ENCODE results near the gene FOXN4. TPM values are rescaled to one million over a fixed set of nuclear protein-coding genes. Genes with fewer than 3 reads are reported as not detected.

FOXN4 gene
- total RNA-seq, 1 experiment from 2014 or later = 0.52 TPM

- H3K9me2 ChIP-seq (ENCODE audit: insufficient read depth) = no peaks in the 10 kb centered on the region
- POLR2A ChIA-PET = no interaction called here
- BruUV-seq (replicated peaks) = no TSS peak
Observed at GRCh38 chr12:109289551-109289950, 19.5 kb downstream of the FOXN4 start.

More at GRCh38 chr12:109289551-109289950, 19.5 kb downstream of the FOXN4 start:
- Histone ChIP-seq H3K36me3 (ENCODE audit: control insufficient read depth in 1 of 2, insufficient read depth in 2 of 2, low read length in 2 of 2) (no peaks in the 10 kb centered on the region), H3K9ac (ENCODE audit: low read length) (no peak overlapping the region), H4K20me1 (ENCODE audit: insufficient read depth) (no peaks in the 10 kb centered on the region), H3K4me1 (ENCODE audit: control insufficient read depth in 1 of 2, insufficient read depth in 2 of 2, low read length in 2 of 2) (no peaks in the 10 kb centered on the region), H3K4me3 (replicated peaks in 1 of 2; ENCODE audit: low read depth in 1 of 2, low read length in 2 of 2) (no peak overlapping the region), H3K79me2 (ENCODE audit: insufficient read depth, low read length) (no peaks in the 10 kb centered on the region), H3K4me2 (ENCODE audit: low read length) (no peak overlapping the region), H3K9me3 (ENCODE audit: control insufficient read depth in 1 of 2, insufficient read depth in 1 of 2, low read depth in 1 of 2, low read length in 2 of 2) (no peaks in the 10 kb centered on the region), H3K27ac (ENCODE audit: low read depth, low read length) (no peak overlapping the region), H2AFZ (ENCODE audit: low read depth, low read length, poor library complexity, severe bottlenecking) (no peak overlapping the region), H3K27me3 (ENCODE audit: insufficient read depth, low read length) (no peaks in the 10 kb centered on the region)
- ChIA-PET RAD21 (ENCODE audit: low non-redundant PET in 1 of 2, low total read pairs in 2 of 2, uncharacterized antibody in 2 of 2, unreplicated experiment in 2 of 2) (no interaction called here), CTCF (no interaction called here)
- TF ChIP-seq CEBPB (IDR thresholded peaks at IDR 0.05; ENCODE audit: low read depth) (no peak), MAX (IDR thresholded peaks at IDR 0.05) (no peak), YY1 (IDR thresholded peaks at IDR 0.05; ENCODE audit: extremely low read depth, insufficient replicate concordance, low read depth, low read length) (no peak), POLR2AphosphoS5 (IDR thresholded peaks at IDR 0.05; ENCODE audit: low read depth, low read length) (no peak), JUND (IDR thresholded peaks at IDR 0.05) (no peak), SP1 (IDR thresholded peaks at IDR 0.05; ENCODE audit: low read depth) (no peak), FOSL1 (IDR thresholded peaks at IDR 0.05; ENCODE audit: low read depth) (no peak), RAD21 (IDR thresholded peaks at IDR 0.05; ENCODE audit: low read depth) (no peak), ZFX (IDR thresholded peaks at IDR 0.05) (no peak), SRF (IDR thresholded peaks at IDR 0.05; ENCODE audit: low read depth) (no peak), EZH2phosphoT487 (IDR thresholded peaks at IDR 0.05; ENCODE audit: borderline replicate concordance) (no peak), SIN3A (IDR thresholded peaks at IDR 0.05; ENCODE audit: low read depth) (no peak), EGR1 (IDR thresholded peaks at IDR 0.05; ENCODE audit: low read depth) (no peak), POLR2A (IDR thresholded peaks at IDR 0.05; ENCODE audit: borderline replicate concordance, extremely low read depth, insufficient read depth, insufficient read length) (no peak), EZH2 (IDR thresholded peaks at IDR 0.05) (no peak)
- TF ChIP-seq, protein P1, sequence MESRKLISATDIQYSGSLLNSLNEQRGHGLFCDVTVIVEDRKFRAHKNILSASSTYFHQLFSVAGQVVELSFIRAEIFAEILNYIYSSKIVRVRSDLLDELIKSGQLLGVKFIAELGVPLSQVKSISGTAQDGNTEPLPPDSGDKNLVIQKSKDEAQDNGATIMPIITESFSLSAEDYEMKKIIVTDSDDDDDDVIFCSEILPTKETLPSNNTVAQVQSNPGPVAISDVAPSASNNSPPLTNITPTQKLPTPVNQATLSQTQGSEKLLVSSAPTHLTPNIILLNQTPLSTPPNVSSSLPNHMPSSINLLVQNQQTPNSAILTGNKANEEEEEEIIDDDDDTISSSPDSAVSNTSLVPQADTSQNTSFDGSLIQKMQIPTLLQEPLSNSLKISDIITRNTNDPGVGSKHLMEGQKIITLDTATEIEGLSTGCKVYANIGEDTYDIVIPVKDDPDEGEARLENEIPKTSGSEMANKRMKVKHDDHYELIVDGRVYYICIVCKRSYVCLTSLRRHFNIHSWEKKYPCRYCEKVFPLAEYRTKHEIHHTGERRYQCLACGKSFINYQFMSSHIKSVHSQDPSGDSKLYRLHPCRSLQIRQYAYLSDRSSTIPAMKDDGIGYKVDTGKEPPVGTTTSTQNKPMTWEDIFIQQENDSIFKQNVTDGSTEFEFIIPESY (IDR thresholded peaks at IDR 0.05; ENCODE audit: extremely low read depth, insufficient replicate concordance, low read length) = no peak
- TF ChIP-seq, protein P2, sequence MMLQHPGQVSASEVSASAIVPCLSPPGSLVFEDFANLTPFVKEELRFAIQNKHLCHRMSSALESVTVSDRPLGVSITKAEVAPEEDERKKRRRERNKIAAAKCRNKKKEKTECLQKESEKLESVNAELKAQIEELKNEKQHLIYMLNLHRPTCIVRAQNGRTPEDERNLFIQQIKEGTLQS (IDR thresholded peaks at IDR 0.05) = no peak
- TF ChIP-seq, protein P3, sequence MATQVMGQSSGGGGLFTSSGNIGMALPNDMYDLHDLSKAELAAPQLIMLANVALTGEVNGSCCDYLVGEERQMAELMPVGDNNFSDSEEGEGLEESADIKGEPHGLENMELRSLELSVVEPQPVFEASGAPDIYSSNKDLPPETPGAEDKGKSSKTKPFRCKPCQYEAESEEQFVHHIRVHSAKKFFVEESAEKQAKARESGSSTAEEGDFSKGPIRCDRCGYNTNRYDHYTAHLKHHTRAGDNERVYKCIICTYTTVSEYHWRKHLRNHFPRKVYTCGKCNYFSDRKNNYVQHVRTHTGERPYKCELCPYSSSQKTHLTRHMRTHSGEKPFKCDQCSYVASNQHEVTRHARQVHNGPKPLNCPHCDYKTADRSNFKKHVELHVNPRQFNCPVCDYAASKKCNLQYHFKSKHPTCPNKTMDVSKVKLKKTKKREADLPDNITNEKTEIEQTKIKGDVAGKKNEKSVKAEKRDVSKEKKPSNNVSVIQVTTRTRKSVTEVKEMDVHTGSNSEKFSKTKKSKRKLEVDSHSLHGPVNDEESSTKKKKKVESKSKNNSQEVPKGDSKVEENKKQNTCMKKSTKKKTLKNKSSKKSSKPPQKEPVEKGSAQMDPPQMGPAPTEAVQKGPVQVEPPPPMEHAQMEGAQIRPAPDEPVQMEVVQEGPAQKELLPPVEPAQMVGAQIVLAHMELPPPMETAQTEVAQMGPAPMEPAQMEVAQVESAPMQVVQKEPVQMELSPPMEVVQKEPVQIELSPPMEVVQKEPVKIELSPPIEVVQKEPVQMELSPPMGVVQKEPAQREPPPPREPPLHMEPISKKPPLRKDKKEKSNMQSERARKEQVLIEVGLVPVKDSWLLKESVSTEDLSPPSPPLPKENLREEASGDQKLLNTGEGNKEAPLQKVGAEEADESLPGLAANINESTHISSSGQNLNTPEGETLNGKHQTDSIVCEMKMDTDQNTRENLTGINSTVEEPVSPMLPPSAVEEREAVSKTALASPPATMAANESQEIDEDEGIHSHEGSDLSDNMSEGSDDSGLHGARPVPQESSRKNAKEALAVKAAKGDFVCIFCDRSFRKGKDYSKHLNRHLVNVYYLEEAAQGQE (IDR thresholded peaks at IDR 0.05; ENCODE audit: low read depth) = no peak
- no peak for ATAC-seq
- DNase-seq (ENCODE audit: low read depth, low spot score) = no peak
- intact Hi-C loops (cut with micrococcal nuclease) = no loop called here

All from HCT116 (cell line).